Cortex of kidney (tissue), 1 donor: ENCODE measurements around the gene TMEM258.

Experiments
- DNase-seq: peaks from one replicate; lab custom pipeline; 2025; lab: John Stamatoyannopoulos, UW

TMEM258 gene

GRCh38 chr11:61775606-61776554 lies 16.5 kb downstream of the TMEM258 start:
- DNase-seq, result no peak

GRCh38 chr11:61775106-61775505 lies 17.3 kb downstream of the TMEM258 start:
- no peak for DNase-seq

DNA sequence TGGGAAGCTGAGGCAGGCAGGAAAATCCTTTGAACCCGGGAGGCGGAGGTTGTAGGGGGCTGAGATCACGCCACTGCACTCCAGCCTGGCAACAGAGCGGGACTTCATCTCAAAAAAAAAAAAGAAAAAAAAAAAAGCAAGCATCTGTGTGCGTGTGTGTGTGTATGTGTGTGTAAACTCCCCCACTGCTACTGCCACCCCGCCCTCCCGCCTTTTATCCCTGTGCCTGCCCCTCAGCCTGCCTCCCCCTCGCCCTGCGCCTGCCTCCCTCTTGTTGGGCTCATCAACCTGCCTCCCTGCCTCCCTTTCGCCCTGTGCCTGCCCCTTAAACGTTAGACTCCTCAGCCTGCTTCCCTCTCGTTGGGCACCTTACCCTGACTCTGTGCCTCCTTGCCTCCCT lies 18.0 kb downstream of the TMEM258 start:
- no peak for DNase-seq

GRCh38 chr11:61773809-61774208 lies 18.6 kb downstream of the TMEM258 start:
- DNase-seq, result no peak

DNA sequence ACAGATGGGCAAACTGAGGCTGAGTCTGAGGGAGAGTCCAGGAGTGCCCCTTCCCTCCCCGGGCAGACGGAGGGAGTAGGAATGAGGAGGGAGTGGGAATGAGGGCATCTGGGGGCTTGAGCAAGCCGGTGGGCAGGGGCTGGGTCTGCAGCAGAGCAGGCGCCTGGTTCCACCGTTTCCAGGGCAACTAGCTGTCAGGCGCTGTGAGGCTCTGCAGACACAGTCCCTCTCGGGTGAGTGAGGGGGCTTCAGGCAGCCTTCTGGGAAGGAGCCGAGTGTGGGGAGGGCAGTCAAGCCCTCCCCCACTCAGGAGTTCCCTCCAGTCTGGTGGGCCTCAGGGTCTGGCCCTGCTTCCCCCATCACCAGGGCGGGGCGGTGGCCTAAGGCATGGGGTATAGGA lies 19.0 kb downstream of the TMEM258 start:
- no peak for DNase-seq

GRCh38 chr11:61771985-61772455 lies 20.4 kb downstream of the TMEM258 start:
- DNase-seq, result no peak

DNA sequence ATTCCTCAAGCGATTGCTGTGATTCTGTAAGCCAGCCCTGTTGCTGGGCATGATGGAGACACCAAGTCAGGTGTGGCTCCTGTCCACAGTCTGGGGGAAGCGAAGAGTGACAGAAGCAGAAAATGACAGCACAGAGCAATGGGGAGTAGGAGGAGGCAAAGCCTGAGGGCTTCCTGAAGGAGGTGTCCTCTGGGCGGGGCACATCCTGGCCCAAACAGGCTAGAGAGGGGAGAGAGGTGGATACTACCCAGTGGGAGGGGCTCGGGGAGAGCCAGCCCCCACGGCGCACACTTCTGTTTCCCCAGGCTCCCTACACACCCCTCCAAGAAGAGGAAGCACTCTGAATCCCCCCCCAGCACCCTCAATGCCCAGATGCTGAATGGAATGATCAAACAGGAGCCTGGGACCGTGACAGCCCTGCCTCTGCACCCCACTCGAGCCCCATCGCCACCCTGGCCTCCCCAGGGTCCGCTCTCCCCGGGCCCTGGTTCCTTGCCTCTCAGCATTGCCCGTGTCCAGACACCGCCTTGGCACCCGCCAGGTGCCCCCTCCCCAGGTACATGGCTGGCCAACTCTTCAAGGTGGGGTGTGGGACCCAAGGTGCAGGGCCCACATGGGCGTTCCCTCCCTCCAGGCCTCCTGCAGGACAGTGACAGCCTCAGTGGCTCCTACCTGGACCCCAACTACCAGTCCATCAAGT lies 21.1 kb downstream of the TMEM258 start:
- no peak for DNase-seq

DNA sequence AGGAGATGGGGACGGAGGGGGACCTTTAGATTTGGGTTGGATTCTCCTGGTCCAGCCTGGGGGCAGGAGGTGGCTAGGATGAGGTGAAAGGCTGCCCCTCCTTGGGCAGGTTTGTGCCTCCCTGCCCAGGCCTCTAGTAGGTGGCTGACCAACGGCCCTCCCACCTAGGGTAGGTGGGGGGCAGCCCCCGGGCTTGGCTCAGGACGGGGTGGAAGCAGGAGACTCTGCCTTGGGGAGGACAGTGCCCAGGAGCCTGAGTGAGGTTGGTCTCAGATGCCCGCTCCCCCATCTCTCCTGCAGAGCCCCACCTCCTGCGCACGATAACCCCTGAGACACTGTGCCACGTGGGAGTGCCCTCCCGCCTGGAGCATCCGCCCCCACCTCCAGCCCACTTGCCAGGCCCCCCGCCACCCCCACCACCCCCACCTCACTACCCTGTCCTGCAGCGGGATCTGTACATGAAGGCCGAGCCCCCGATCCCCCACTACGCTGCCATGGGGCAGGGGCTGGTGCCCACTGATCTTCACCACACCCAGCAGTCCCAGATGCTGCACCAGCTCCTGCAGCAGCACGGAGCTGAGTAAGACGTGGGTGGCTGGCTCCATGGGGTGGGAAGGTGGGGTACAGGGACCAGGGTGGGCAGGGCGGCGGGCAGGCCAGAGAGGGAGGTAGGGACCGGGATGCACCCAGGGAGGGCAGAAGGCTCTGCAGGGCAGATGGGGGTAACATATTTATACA lies 22.3 kb downstream of the TMEM258 start:
- no peak for DNase-seq

- DNase-seq, result no peak
Observed at GRCh38 chr11:61769169-61769920, 23.1 kb downstream of the TMEM258 start.

GRCh38 chr11:61768376-61769076 lies 23.9 kb downstream of the TMEM258 start:
- no peak for DNase-seq

DNA sequence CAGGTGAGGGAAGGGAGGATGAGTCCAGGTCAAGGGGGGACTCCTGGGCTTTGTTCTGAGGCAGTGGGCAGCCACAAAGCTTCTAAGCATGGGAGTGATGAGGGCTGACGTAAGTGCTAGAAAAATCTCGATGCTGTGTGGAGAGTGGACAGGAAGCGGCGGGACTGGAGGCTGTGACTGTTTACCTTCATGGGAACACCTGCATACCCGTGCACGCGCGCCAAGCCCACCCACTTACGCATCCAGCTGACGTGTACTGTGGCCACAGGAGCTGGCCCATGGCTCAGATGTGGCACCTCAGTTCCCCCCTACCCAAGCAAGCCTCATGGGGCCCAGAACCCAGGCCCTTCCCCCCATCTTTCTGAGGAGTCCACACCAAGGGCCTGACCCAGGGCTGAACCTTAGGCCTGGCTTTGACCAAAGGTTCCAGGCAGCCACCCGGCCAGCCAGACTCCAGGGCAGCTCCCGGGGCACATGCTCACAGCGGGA lies 26.0 kb downstream of the TMEM258 start:
- no peak for DNase-seq

- no peak for DNase-seq
Observed at GRCh38 chr11:61765550-61766253, 26.7 kb downstream of the TMEM258 start.

DNA sequence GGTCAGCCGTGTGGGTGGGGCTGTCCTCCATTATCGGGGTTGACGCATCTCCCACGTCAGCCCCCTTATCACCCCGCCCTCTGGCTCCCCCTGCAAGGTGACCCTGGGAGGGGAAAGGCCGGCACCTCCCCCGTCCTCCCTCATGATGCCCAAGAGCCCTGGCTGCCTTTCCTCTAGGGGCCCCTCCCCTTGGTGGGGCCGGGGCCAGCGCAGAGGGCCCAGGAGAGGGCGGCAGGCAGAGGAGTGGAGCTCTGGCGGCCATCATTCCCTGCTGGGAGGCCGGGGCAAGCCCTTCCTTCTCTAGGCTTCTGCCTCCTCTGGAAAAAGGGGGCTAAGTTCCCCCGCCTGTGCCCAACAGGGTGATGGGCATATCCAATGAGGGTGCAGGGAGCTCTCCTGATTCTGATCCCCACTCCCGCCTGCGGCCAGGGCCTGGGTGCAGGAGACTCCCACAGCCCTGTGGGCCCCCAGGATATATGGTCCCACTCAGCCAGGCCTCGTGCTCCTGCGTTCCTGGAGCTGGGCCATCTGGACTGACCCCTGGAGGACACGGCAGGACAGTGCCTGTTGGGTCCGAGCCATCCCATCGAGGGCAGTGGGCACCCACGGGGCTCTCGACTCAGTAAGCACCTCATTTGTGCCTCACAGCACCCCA lies 27.7 kb downstream of the TMEM258 start:
- DNase-seq, result no peak

- DNase-seq, result no peak
Observed at GRCh38 chr11:61763930-61764605, 28.3 kb downstream of the TMEM258 start.

DNA sequence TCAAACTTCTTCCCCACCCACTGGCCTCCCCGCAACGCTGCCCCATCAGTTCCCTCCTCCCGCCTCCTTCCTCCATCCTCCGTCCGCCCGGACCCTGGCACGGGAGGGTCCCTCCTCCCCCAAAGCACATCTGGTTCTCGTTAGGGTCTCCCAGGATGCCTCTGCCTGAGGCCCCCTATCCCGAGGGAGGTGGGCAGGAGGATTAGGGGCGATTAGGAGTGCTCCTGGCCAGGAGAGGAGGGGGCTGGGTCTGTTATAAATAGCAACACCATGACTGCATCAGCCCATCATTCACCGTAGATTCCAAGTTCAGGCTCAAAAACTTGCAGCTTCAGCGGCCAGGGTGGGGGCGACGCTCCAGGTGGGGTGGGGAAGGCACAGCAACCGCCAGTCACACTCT lies 29.6 kb downstream of the TMEM258 start:
- no peak for DNase-seq

GRCh38 chr11:61762223-61762615 lies 30.2 kb downstream of the TMEM258 start:
- DNase-seq, result no peak

- no peak for DNase-seq
Observed at GRCh38 chr11:61761440-61762222, 30.8 kb downstream of the TMEM258 start.

DNA sequence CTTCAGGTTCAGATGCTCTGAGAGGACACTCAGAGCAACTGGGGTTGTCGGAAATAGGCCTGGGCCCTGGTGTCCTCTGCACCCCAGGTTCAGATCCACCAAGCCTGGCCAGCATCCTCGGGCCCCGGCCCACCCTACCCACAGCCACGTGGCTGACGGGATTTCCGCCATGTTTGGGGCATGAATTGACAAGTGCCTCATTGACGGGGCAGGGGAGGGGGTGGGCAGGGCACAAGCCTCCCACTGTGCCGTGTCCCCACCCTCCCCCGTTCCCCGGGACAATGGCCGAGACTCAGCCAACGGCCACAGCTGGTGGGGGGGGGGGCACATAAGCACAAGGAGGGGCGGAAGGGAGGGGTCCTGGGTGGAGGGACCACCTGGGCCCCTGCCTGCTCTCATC lies 31.5 kb downstream of the TMEM258 start:
- DNase-seq, result no peak
